Astrocyte (in vitro differentiated cells and primary cell): ENCODE results near the gene NEK10. TPM values are rescaled to one million over a fixed set of nuclear protein-coding genes. Genes with fewer than 3 reads are reported as not detected.

Experiments
- DNase-seq: peaks from one replicate; pipeline ENCODE4 v3.0.0-alpha.2; 2010; ENCODE audit warnings: low read depth
- FAIRE-seq: peaks from 2 replicates; lab custom pipeline; 2011; peaks lifted over from hg19 to GRCh38; lab: Jason Lieb, UNC
- H2AFZ ChIP-seq: 2 replicates; pipeline ENCODE4 v1.6.0; 2012; ENCODE audit warnings: low read depth, low read length, inconsistent platforms
- H3K27ac ChIP-seq: 2 replicates; pipeline ENCODE4 v1.5.1; 2011; ENCODE audit warnings: low read depth, low read length, inconsistent platforms
- H3K27me3 ChIP-seq: 2 replicates; pipeline ENCODE4 v1.6.0; 2011; ENCODE audit warnings: low read length, inconsistent platforms; ENCODE audit not compliant: insufficient read depth
- H3K36me3 ChIP-seq: 2 replicates; pipeline ENCODE4 v1.5.1; 2011; ENCODE audit warnings: low read length, inconsistent platforms; ENCODE audit not compliant: insufficient read depth
- H3K4me1 ChIP-seq: 2 replicates; pipeline ENCODE4 v1.5.1; 2011; ENCODE audit warnings: low read length, inconsistent platforms; ENCODE audit not compliant: insufficient read depth
- H3K4me2 ChIP-seq: 2 replicates; pipeline ENCODE4 v1.6.0; 2012; ENCODE audit warnings: low read length, inconsistent platforms
- H3K4me3 ChIP-seq: 2 replicates; pipeline ENCODE4 v1.5.1; 2011; ENCODE audit warnings: low read depth, mild to moderate bottlenecking, low read length, inconsistent platforms; ENCODE audit not compliant: insufficient read depth
- H3K79me2 ChIP-seq: 2 replicates; pipeline ENCODE4 v1.6.0; 2012; ENCODE audit warnings: mild to moderate bottlenecking, low read length, inconsistent platforms; ENCODE audit not compliant: insufficient read depth
- H3K9ac ChIP-seq: 2 replicates; pipeline ENCODE4 v1.6.0; 2012; ENCODE audit warnings: mild to moderate bottlenecking, low read length, inconsistent platforms
- H3K9me3 ChIP-seq: 2 replicates; pipeline ENCODE4 v1.5.1; 2012; ENCODE audit warnings: low read depth, mild to moderate bottlenecking, low read length, inconsistent platforms; ENCODE audit not compliant: insufficient read depth
- H4K20me1 ChIP-seq: 2 replicates; pipeline ENCODE4 v1.6.0; 2012; ENCODE audit warnings: low read length, inconsistent platforms; ENCODE audit not compliant: insufficient read depth
- H3K27ac Mint-ChIP-seq: one replicate; pipeline ENCODE4 v1.8.0; 2021; ENCODE audit warnings: mild to moderate bottlenecking, mixed read lengths; ENCODE audit not compliant: unreplicated experiment
- H3K27me3 Mint-ChIP-seq: one replicate; pipeline ENCODE4 v1.8.0; 2021; ENCODE audit warnings: low read depth, mixed read lengths; ENCODE audit not compliant: unreplicated experiment
- H3K36me3 Mint-ChIP-seq: one replicate; pipeline ENCODE4 v1.8.0; 2021; ENCODE audit warnings: low read depth, mixed read lengths; ENCODE audit not compliant: unreplicated experiment
- H3K4me1 Mint-ChIP-seq: one replicate; pipeline ENCODE4 v1.8.0; 2021; ENCODE audit warnings: low read depth, mixed read lengths; ENCODE audit not compliant: unreplicated experiment
- H3K4me3 Mint-ChIP-seq: one replicate; pipeline ENCODE4 v1.8.0; 2021; ENCODE audit warnings: mild to moderate bottlenecking, moderate library complexity, mixed read lengths; ENCODE audit not compliant: unreplicated experiment
- H3K9me3 Mint-ChIP-seq: one replicate; pipeline ENCODE4 v1.8.0; 2021; ENCODE audit warnings: mild to moderate bottlenecking, mixed read lengths; ENCODE audit not compliant: unreplicated experiment
- EZH2 ChIP-seq: IDR thresholded peaks from 2 replicates; pipeline ENCODE4 v1.6.1; 2012; ENCODE audit warnings: mild to moderate bottlenecking, low read length, inconsistent platforms; ENCODE audit not compliant: insufficient read depth
- total RNA-seq: library from RNA; stranded (reverse); gene quantifications from 2 replicates; pipeline ENCODE4 v1.2.1, GENCODE V29; 2021
- TF ChIP-seq, protein P1 (sequence below): IDR thresholded peaks from 2 replicates; pipeline ENCODE4 v1.5.1; 2011; ENCODE audit warnings: low read depth, mild to moderate bottlenecking, inconsistent platforms, low read length, moderate library complexity; ENCODE audit not compliant: insufficient read depth

Gene NEK10
- total RNA-seq, 1 donor from 2014 or later: 3.2 TPM

DNA sequence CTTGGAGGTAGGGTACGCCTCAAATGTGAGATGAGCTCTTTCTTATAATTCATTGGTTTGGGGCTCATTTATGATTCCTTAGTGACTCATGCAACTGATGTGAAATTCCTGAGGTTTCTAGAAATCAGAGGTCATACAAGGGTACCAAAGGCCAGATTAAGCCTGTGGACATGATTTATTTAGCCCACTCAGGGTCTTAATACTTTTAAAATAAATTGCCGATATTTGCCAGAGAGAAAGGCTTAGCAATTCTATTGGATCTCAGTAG is 289.0 kb downstream of the NEK10 start:
- no peak for TF ChIP-seq EZH2
- TF ChIP-seq, protein P1, sequence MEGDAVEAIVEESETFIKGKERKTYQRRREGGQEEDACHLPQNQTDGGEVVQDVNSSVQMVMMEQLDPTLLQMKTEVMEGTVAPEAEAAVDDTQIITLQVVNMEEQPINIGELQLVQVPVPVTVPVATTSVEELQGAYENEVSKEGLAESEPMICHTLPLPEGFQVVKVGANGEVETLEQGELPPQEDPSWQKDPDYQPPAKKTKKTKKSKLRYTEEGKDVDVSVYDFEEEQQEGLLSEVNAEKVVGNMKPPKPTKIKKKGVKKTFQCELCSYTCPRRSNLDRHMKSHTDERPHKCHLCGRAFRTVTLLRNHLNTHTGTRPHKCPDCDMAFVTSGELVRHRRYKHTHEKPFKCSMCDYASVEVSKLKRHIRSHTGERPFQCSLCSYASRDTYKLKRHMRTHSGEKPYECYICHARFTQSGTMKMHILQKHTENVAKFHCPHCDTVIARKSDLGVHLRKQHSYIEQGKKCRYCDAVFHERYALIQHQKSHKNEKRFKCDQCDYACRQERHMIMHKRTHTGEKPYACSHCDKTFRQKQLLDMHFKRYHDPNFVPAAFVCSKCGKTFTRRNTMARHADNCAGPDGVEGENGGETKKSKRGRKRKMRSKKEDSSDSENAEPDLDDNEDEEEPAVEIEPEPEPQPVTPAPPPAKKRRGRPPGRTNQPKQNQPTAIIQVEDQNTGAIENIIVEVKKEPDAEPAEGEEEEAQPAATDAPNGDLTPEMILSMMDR: no peak
- H3K4me3 Mint-ChIP-seq: no peak overlapping the region
- Histone ChIP-seq H3K9ac (no peak overlapping the region), H3K36me3 (no peaks in the 10 kb centered on the region), H3K9me3 (no peaks in the 10 kb centered on the region), H3K27me3 (no peaks in the 10 kb centered on the region), H4K20me1 (no peaks in the 10 kb centered on the region), H3K27ac (no peak overlapping the region), H3K4me3 (no peak overlapping the region), H3K4me2 (no peak overlapping the region), H3K4me1 (no peaks in the 10 kb centered on the region), H2AFZ (no peak overlapping the region), H3K79me2 (no peaks in the 10 kb centered on the region)
- H3K36me3 Mint-ChIP-seq: no peaks in the 10 kb centered on the region
- H3K9me3 Mint-ChIP-seq: no peaks in the 10 kb centered on the region
- peaks cover 3% of the 10 kb centered on the region for H3K4me1 Mint-ChIP-seq
- FAIRE-seq: no peak
- H3K27me3 Mint-ChIP-seq: peaks cover 2% of the 10 kb centered on the region
- H3K27ac Mint-ChIP-seq: no peak overlapping the region
- no peak for DNase-seq

DNA sequence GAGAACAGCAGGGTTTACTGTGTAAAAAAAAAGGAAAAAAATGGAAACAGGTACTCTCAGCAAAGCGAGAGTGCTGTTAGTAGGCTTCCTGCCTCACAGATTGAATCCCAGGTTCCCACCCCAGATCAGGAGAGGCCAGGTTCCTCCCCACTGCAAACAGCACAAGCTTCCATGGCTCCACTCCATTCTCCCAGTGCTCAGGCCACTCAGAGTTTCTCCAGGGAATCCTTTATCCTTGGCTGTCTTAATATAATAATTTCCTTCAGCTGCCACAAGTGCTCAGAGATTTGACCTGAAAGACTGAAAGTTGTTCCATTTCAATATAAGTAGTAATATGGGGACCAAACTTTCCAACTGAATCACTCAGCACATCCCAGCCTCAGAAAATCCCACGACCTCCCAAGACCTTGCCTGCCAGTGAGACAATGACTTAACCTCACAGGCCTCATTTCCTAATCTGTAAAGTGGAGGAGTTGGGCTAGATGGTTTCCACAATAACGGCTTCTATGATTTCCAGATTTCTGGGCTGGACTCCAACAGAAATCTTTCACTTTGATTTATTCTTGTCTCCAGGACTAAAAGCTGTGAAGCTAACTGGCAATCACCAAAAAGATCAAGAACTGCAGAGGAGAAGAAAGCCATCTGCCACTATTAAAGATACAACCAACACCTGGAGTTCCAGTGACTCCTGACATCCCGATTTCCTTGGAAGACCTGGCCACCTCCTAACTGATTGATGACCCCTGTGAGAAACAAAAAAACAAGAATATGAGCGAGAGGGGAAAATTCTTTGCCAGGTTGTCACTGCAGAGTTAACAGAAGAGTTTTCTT is 289.5 kb downstream of the NEK10 start:
- no peaks in the 10 kb centered on the region for H3K9me3 Mint-ChIP-seq
- no peaks in the 10 kb centered on the region for H3K79me2 ChIP-seq
- no peaks in the 10 kb centered on the region for H3K36me3 Mint-ChIP-seq
- no peak for FAIRE-seq
- no peaks in the 10 kb centered on the region for H4K20me1 ChIP-seq
- no peaks in the 10 kb centered on the region for H3K27me3 ChIP-seq
- H3K4me3 ChIP-seq: no peak overlapping the region
- no peak overlapping the region for H2AFZ ChIP-seq
- H3K27me3 Mint-ChIP-seq: peaks cover 2% of the 10 kb centered on the region
- TF ChIP-seq EZH2: no peak
- TF ChIP-seq, protein P1: no peak
- peak; percentile 8 for DNase-seq
- H3K27ac ChIP-seq: no peak overlapping the region
- no peak overlapping the region for H3K4me2 ChIP-seq
- no peaks in the 10 kb centered on the region for H3K36me3 ChIP-seq
- H3K4me1 Mint-ChIP-seq: peaks cover 3% of the 10 kb centered on the region
- no peaks in the 10 kb centered on the region for H3K9me3 ChIP-seq
- no peak overlapping the region for H3K9ac ChIP-seq
- no peaks in the 10 kb centered on the region for H3K4me1 ChIP-seq
- no peak overlapping the region for H3K27ac Mint-ChIP-seq
- H3K4me3 Mint-ChIP-seq: no peak overlapping the region

DNA sequence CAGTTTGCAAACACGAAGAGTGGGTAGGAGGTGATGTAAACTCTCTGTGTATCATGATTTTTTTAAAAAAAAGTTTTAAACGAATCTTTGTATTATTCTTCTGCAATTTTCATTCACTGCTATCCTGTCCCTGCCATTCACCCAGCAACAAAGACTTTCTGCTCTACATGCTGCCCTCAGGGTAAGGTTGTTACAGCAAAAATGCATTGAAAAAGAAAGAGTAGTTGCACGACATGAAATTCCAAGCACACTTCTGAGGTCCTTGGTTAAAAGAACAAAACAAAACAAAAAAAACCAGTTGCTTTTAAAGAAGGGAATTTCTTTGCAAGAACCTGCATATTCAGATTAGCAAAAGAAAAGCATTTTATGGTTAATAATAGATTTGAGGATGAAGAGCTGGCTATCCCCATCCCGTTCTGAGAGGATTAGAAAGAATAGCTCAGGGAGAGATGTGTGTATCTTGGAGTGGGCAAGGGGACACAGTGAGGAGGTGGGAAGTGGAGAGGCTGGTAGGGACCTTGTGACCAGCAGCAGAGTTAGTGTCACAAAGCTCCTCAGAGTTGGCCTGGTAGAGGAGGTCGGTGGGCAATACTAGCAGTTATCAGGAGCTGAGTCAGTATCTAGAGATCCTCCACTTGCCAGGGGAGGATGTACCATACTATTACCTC is 290.8 kb downstream of the NEK10 start:
- no peaks in the 10 kb centered on the region for H3K4me1 ChIP-seq
- no peak overlapping the region for H3K4me2 ChIP-seq
- FAIRE-seq (no peak), DNase-seq (no peak)
- no peaks in the 10 kb centered on the region for H3K79me2 ChIP-seq
- no peak overlapping the region for H3K4me3 ChIP-seq
- no peaks in the 10 kb centered on the region for H4K20me1 ChIP-seq
- no peaks in the 10 kb centered on the region for H3K36me3 Mint-ChIP-seq
- no peak overlapping the region for H3K27ac Mint-ChIP-seq
- H3K9me3 Mint-ChIP-seq: no peaks in the 10 kb centered on the region
- no peaks in the 10 kb centered on the region for H3K27me3 ChIP-seq
- TF ChIP-seq, protein P1: no peak
- no peak for TF ChIP-seq EZH2
- no peak overlapping the region for H2AFZ ChIP-seq
- no peak overlapping the region for H3K9ac ChIP-seq
- no peaks in the 10 kb centered on the region for H3K9me3 ChIP-seq
- H3K36me3 ChIP-seq: no peaks in the 10 kb centered on the region
- H3K27me3 Mint-ChIP-seq: peaks cover 2% of the 10 kb centered on the region
- H3K4me3 Mint-ChIP-seq: no peak overlapping the region
- H3K4me1 Mint-ChIP-seq: peaks cover 3% of the 10 kb centered on the region
- no peak overlapping the region for H3K27ac ChIP-seq
